Measurements from ENCODE around the gene B4GALT1.

DNA sequence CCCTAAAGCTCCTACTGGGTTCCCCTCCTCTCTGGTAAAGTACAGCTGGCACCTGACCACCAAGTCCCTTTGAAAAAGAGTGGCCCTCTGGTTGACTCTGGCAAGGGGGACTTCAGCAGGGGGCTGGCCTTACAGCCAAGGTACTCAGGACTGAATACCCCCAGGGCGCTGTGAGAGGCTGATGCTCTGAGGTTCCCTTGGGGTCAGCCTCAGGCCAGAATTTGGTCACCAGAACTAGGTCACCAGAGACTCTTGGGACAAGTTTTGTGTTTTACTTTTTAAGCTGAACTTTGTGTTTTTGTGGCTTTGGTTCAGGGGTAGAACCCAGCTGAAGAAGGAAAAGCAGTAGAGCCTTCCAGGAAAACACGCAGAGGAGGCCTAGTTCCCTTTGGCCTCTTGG is 67.4 kb downstream of the B4GALT1 start:
- TF ChIP-seq, protein P1, sequence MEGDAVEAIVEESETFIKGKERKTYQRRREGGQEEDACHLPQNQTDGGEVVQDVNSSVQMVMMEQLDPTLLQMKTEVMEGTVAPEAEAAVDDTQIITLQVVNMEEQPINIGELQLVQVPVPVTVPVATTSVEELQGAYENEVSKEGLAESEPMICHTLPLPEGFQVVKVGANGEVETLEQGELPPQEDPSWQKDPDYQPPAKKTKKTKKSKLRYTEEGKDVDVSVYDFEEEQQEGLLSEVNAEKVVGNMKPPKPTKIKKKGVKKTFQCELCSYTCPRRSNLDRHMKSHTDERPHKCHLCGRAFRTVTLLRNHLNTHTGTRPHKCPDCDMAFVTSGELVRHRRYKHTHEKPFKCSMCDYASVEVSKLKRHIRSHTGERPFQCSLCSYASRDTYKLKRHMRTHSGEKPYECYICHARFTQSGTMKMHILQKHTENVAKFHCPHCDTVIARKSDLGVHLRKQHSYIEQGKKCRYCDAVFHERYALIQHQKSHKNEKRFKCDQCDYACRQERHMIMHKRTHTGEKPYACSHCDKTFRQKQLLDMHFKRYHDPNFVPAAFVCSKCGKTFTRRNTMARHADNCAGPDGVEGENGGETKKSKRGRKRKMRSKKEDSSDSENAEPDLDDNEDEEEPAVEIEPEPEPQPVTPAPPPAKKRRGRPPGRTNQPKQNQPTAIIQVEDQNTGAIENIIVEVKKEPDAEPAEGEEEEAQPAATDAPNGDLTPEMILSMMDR (IDR thresholded peaks at IDR 0.05; ENCODE audit: extremely low read depth in 1 of 2, insufficient read depth in 1 of 2, low read depth in 1 of 2, low read length in 2 of 2) = no peak
- TF ChIP-seq POLR2A (IDR thresholded peaks at IDR 0.05; ENCODE audit: low read depth, low read length) = no peak

All from endothelial cell of umbilical vein (primary cell).